HG02885 (cell line): ENCODE results near the gene TXNDC11.

Source experiments
- ATAC-seq: cut with Tn5 transposase; IDR thresholded peaks from one replicate; pipeline ENCODE4 v1.9.1; 2021; ENCODE audit warnings: mild to moderate bottlenecking; ENCODE audit not compliant: unreplicated experiment, poor library complexity

The TXNDC11 gene

GRCh38 chr16:11691771-11692170 lies 50.9 kb downstream of the TXNDC11 start:
- no peak for ATAC-seq

DNA sequence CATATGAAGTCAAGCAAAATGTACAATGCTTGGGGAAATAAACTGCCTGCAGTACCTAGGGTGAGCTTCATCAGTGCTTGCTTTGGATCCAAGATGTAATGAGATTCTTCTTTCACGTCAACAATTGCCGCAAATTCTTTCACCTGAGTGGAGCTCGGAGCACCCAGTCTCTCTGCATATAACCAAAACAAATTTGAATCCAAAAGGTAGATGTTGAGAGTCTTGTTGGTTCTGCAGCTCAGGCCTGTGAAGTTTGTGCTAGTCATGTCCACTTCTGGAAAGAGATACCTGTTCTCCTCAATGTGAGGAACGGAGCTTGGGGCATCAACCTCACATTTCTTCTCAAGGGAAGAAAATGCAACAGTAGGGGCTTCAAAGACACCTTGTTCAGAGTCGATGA lies 51.4 kb downstream of the TXNDC11 start:
- no peak for ATAC-seq

DNA sequence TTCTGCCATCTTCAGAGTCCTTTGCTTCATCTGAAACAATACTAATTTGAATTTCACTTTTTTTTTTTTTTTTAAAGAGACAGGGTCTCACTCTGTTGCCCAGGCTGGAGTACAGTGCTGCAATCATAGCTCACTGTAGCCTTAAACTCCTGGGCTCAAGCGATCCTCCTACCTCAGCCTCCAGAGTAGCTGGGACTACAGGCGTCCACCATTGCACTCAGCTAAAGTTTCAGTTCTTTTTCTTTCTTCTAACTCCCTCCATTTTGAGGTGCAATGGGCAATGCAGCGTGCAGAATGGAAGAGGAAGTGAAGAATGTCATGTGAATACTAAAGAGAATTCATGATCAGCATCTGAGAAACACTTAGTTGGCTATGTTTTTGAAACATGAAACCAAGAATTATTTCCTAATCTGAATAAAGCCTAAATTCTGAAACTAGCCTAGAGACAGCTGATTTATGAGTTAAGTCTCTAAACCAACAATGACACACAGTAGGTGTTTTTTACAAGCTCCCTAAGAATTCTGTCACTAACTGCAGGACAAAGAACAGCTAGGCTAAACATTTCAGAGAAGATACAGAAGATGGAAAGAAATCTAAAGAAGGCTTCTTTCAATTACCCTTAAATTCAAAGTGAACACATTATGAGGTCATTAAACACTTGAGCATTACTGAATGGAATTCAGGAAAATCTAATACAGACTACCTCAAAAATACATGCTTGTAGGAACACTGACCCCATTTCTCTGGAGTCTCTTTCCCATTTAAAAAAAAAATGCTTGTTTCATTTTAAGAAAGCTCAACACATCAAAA lies 53.4 kb downstream of the TXNDC11 start:
- peak; percentile 84 for ATAC-seq

DNA sequence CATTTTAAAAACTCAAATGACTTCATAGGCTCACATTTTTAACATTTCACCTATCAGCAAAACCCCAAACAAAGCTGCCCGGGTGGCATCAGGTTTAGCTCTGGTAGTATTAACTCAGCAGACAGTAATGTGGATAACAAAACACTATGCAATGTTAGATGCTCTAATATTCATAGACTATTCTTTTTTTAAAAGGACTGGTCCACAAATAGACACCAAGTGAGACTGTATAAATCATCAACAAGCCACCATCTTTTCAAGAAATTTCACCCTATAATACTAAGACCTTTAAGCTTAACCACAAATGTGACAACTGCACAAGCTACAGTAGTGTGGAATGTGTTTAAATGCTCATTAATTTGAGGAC lies 54.2 kb downstream of the TXNDC11 start:
- no peak for ATAC-seq

- ATAC-seq: no peak
Observed at GRCh38 chr16:11687601-11688519, 54.8 kb downstream of the TXNDC11 start.

GRCh38 chr16:11686713-11687380 lies 55.8 kb downstream of the TXNDC11 start:
- no peak for ATAC-seq

DNA sequence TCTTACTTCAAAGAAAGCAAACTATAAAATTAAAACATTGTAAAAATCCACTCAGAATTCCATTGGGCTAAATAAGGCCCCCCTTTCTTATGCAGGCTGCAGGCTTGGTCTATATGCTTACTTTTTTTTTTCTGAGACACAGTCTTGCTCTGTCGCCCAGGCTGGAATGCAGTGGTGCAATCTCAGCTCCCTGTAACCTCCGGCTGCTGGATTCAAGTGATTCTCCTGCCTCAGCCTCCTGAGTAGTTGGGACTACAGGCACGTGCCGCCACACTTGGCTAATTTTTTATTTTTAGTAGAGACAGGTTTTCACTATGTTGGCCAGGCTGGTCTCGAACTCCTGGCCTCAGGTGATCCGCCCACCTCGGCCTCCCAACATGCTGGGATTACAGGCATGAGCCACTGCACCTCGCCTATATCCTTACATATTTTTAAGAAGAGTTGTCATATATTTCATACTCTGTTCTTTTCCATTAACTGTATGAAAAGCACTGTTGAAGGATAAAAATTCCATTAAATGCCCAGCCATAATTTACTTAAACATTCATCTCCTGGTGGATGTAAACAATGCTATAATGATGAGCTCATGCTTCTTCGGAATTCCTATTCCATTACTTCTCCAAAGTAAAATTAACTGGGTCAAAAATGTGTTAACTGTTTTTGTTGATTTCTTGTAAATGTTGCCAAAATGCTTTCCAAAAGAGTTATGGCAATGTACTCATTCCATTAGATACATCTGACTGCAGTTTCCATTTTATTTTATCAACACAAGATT lies 56.6 kb downstream of the TXNDC11 start:
- no peak for ATAC-seq

GRCh38 chr16:11684231-11685025 lies 58.2 kb downstream of the TXNDC11 start:
- no peak for ATAC-seq

DNA sequence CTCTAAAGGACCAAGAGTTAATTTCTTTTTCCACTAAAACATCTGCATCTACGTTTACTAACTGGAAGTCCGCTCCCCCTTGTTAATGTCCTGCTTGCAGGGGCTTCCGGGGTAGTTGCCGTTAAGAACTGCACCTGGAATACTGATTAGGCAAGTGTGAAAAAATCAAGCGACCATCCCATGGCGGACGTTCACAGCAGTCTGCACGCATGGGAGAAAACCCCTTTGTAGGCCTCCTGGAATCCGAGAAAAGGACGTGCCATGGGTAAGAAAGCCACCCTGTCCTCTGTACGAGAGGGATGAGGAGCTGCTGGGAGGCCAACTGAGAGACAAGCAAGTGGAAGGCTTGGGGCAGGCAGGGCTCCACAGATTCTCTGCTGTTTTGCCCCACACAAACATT lies 59.5 kb downstream of the TXNDC11 start:
- ATAC-seq: no peak

GRCh38 chr16:11682655-11683096 lies 60.0 kb downstream of the TXNDC11 start:
- peak; percentile 20 for ATAC-seq

DNA sequence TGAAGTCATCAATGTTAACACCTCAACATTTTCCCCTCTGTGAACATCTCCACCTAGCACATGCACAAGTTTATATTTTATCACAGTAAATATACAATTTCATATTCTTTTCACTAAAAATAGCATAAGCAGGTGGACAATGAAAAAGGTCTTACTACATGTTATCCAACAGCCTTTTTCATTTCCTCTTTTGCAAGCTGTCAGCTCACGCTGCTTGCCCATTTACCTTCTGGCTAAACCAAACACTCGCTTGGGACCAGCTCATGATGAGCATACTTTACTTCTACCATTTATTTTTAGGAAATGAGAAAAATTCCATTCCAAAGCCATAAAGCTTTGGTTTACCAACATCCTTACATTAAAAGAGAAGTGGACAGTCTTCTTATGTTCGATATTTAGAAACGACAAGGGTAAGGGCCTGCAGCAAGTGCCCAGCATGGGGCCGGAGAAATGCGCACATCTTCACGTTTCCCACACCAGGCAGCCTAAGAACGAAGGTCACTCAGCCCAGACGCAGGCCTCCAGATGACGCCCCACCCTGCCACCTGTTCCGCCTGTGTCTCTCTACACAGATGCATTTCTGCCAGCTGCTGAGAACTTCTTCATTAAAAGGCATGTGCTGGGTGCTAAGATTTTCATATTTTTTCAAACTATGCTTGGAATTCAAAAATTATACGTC lies 60.5 kb downstream of the TXNDC11 start:
- peak; percentile 54 for ATAC-seq

- ATAC-seq: peak; percentile 33
Observed at GRCh38 chr16:11681556-11681955, 61.1 kb downstream of the TXNDC11 start.

GRCh38 chr16:11679941-11680911 lies 62.4 kb downstream of the TXNDC11 start:
- no peak for ATAC-seq

DNA sequence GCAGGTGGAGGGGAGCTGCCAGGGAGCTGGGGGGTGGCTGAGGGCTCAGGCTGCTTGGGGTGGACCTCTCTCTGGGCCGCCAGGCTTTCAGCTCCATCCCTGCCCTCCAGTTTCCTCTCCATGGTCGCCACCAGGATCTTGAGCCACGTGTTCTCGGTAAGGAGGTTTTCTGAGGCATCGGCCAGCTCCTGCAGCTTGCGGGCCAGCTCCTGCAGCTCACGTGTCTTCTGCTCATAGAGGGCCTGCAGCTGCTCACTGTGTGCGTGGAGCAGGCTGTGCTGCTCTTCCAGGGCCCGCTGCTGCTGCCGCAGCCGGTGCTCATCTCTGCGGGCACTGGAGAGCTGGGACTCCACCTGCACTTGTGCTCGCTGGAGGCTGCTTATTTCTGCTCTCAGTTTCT lies 63.4 kb downstream of the TXNDC11 start:
- no peak for ATAC-seq

DNA sequence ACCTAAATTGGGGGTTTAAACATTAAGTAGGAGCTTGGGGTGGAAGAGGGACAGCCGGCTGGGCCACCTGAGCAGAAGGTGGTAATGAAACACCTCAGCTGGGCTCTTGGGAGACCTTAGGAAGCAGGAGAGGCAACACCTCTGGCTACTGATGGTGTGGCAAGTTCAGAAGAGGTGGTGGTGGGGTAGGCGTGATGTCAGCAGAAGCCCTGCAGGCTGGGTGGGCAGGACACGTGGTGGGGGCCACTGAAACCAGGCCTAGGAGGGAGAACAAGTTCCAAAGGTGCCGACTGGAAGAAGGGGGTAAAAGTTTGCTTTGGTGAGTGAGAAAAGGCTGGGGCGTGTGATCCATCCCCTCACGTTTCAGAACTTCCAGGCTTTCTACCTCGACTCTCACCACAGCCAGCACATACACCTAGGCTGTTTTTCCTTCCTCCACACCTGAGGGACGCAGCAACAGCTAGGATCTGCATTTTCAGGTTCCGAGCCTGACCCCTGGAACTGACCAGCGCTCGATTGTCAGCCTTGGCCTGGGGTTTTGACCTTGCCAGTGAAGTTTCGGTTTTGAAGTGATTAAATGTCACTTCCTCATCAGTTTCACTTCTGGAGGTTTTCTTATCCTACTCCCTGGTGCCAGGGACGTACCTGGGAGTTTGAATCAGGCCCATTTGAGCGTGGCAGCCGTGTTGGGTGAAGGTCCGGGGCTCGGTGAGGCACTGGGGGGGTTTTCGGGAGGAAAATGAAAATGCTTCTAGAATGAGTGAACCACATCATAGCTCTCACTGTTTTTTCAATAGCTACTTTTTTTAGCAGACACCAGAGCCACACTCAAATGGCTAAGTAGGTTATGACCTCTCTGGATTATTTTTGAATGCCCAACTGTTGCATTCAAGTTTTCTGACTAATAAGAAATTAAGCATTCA lies 64.4 kb downstream of the TXNDC11 start:
- no peak for ATAC-seq

- no peak for ATAC-seq
Observed at GRCh38 chr16:11677451-11677951, 65.2 kb downstream of the TXNDC11 start.
